Activated naive CD4-positive, alpha-beta T cell treated with anti-CD3 and anti-CD28 coated beads, Interleukin-2, amount 50 U/mL, for 72 hours (primary cell): Measurements from ENCODE around the gene ARHGAP42. TPM values are rescaled to one million over a fixed set of nuclear protein-coding genes. Genes with fewer than 3 reads are reported as not detected.
A peak's percentile ranks its signal among the peaks of the same experiment; 100 is the strongest.
"Not testable (repeated sequence)": the region's sequence is repeated elsewhere in the genome, so short reads cannot be mapped to it uniquely, and the experiment has no call there.

Experiments
- ATAC-seq, 2 donors: fragments of 150-1000 bp; cut with Tn5 transposase; 2 replicates each; pipeline ENCODE4 v1.10.0; 2021; ENCODE audit warnings: mild to moderate bottlenecking in 2 of 2, moderate library complexity in 2 of 2
- DNase-seq, 2 donors: peaks; one replicate each; pipeline ENCODE4 v3.0.0; 2021 to 2022; ENCODE audit warnings: low spot score in 2 of 2
- H3K27ac Mint-ChIP-seq, 2 donors: one replicate each; pipeline ENCODE4 v1.8.0; 2022; ENCODE audit warnings: mild to moderate bottlenecking in 2 of 2, mixed read lengths in 2 of 2
- H3K36me3 Mint-ChIP-seq, 2 donors: one replicate each; pipeline ENCODE4 v1.8.0; 2022; ENCODE audit warnings: mixed read lengths in 2 of 2
- H3K9me3 Mint-ChIP-seq, 2 donors: one replicate each; pipeline ENCODE4 v1.8.0; 2022; ENCODE audit warnings: mixed read lengths in 2 of 2
- total RNA-seq, 2 donors: library from RNA; stranded (reverse); gene quantifications; one replicate each; pipeline ENCODE4 v1.2.3, GENCODE V29; 2022

ARHGAP42 gene
- total RNA-seq, 2 donors from 2014 or later, result 0.10 to 0.32 TPM

GRCh38 chr11:100876815-100877520 is 189.9 kb downstream of the ARHGAP42 start:
- Mint-ChIP-seq H3K27ac (no peak overlapping the region), H3K36me3 (peaks cover 0 to 4% of the 10 kb centered on the region in 2 donors), H3K9me3 (peaks cover 6 to 13% of the 10 kb centered on the region in 2 donors)
- no peak for DNase-seq
- ATAC-seq, result no peak

GRCh38 chr11:100878474-100878873 is 191.4 kb downstream of the ARHGAP42 start:
- DNase-seq (no peak), ATAC-seq (no peak)
- Mint-ChIP-seq H3K27ac (no peak overlapping the region), H3K9me3 (peaks cover 15 to 17% of the 10 kb centered on the region in 2 donors), H3K36me3 (peaks cover 0 to 4% of the 10 kb centered on the region in 2 donors)

- Mint-ChIP-seq H3K36me3 (peaks cover 0 to 4% of the 10 kb centered on the region in 2 donors), H3K27ac (no peak overlapping the region), H3K9me3 (peaks cover 15 to 21% of the 10 kb centered on the region in 2 donors)
- ATAC-seq (no peak), DNase-seq (no peak)
These were observed 195.9 kb downstream of the ARHGAP42 start for GRCh38 chr11:100882957-100883356.

GRCh38 chr11:100883830-100884229 is 196.7 kb downstream of the ARHGAP42 start:
- H3K36me3 Mint-ChIP-seq, result peaks cover 0 to 4% of the 10 kb centered on the region in 2 donors
- DNase-seq (no peak), ATAC-seq (no peak)
- no peak overlapping the region for H3K27ac Mint-ChIP-seq
- peaks cover 20 to 21% of the 10 kb centered on the region in 2 donors for H3K9me3 Mint-ChIP-seq

- no peak for DNase-seq
- H3K9me3 Mint-ChIP-seq, result peaks cover 9 to 12% of the 10 kb centered on the region in 2 donors
- H3K36me3 Mint-ChIP-seq, result no peaks in the 10 kb centered on the region
- no peak for ATAC-seq
- no peak overlapping the region for H3K27ac Mint-ChIP-seq
These were observed 200.6 kb downstream of the ARHGAP42 start for GRCh38 chr11:100887659-100888058.

- Mint-ChIP-seq H3K27ac (no peak overlapping the region), H3K36me3 (no peaks in the 10 kb centered on the region), H3K9me3 (peaks cover 5 to 11% of the 10 kb centered on the region in 2 donors)
- DNase-seq (no peak), ATAC-seq (no peak)
These were observed 201.7 kb downstream of the ARHGAP42 start for GRCh38 chr11:100888836-100889235.

GRCh38 chr11:100889758-100890157 is 202.7 kb downstream of the ARHGAP42 start:
- no peak for DNase-seq

GRCh38 chr11:100890789-100891188 is 203.7 kb downstream of the ARHGAP42 start:
- Mint-ChIP-seq H3K36me3 (no peaks in the 10 kb centered on the region), H3K9me3 (peaks cover 5 to 7% of the 10 kb centered on the region in 2 donors), H3K27ac (no peak overlapping the region)
- ATAC-seq (no peak), DNase-seq (no peak)

More at GRCh38 chr11:100889758-100890157, 202.7 kb downstream of the ARHGAP42 start:
- no peak for ATAC-seq
- Mint-ChIP-seq H3K9me3 (peaks cover 5 to 11% of the 10 kb centered on the region in 2 donors), H3K27ac (no peak overlapping the region), H3K36me3 (no peaks in the 10 kb centered on the region)

- H3K36me3 Mint-ChIP-seq, result no peaks in the 10 kb centered on the region
- ATAC-seq (no peak), DNase-seq (no peak)
- H3K9me3 Mint-ChIP-seq, result peaks cover 5 to 7% of the 10 kb centered on the region in 2 donors
- no peak overlapping the region for H3K27ac Mint-ChIP-seq
These were observed 205.8 kb downstream of the ARHGAP42 start for GRCh38 chr11:100892886-100893285.

GRCh38 chr11:100895449-100895848 is 208.4 kb downstream of the ARHGAP42 start:
- Mint-ChIP-seq H3K9me3 (peaks cover 8 to 17% of the 10 kb centered on the region in 2 donors), H3K27ac (no peak overlapping the region), H3K36me3 (peaks cover 0 to 7% of the 10 kb centered on the region in 2 donors)
- DNase-seq (no peak), ATAC-seq (no peak)

- H3K9me3 Mint-ChIP-seq, result peaks cover 8 to 18% of the 10 kb centered on the region in 2 donors
- H3K27ac Mint-ChIP-seq, ATAC-seq, H3K36me3 Mint-ChIP-seq, DNase-seq: not testable (repeated sequence)
These were observed 208.9 kb downstream of the ARHGAP42 start for GRCh38 chr11:100895976-100896375.

- H3K9me3 Mint-ChIP-seq, result peaks cover 12 to 20% of the 10 kb centered on the region in 2 donors
- not testable (repeated sequence) for H3K27ac Mint-ChIP-seq, ATAC-seq, DNase-seq, H3K36me3 Mint-ChIP-seq
These were observed 214.4 kb downstream of the ARHGAP42 start for GRCh38 chr11:100901471-100901870.

GRCh38 chr11:100902454-100903141 is 215.5 kb downstream of the ARHGAP42 start:
- peaks cover 12 to 20% of the 10 kb centered on the region in 2 donors for H3K9me3 Mint-ChIP-seq
- no peak for DNase-seq
- peaks cover 0 to 7% of the 10 kb centered on the region in 2 donors for H3K36me3 Mint-ChIP-seq
- no peak overlapping the region for H3K27ac Mint-ChIP-seq
- no peak for ATAC-seq

GRCh38 chr11:100903284-100903683 is 216.2 kb downstream of the ARHGAP42 start:
- Mint-ChIP-seq H3K36me3 (peaks cover 0 to 7% of the 10 kb centered on the region in 2 donors), H3K9me3 (peaks cover 12 to 19% of the 10 kb centered on the region in 2 donors), H3K27ac (no peak overlapping the region)
- ATAC-seq, result no peak
- no peak for DNase-seq

- ATAC-seq, result no peak
These were observed 218.6 kb downstream of the ARHGAP42 start for GRCh38 chr11:100905684-100906083.

GRCh38 chr11:100908746-100909145 is 221.7 kb downstream of the ARHGAP42 start:
- ATAC-seq, result no peak
- Mint-ChIP-seq H3K36me3 (no peaks in the 10 kb centered on the region), H3K27ac (no peak overlapping the region)

More at GRCh38 chr11:100905684-100906083, 218.6 kb downstream of the ARHGAP42 start:
- Mint-ChIP-seq H3K9me3 (peaks cover 4 to 7% of the 10 kb centered on the region in 2 donors), H3K36me3 (no peaks in the 10 kb centered on the region), H3K27ac (no peak overlapping the region)
- no peak for DNase-seq

GRCh38 chr11:100910808-100911207 is 223.7 kb downstream of the ARHGAP42 start:
- Mint-ChIP-seq H3K9me3 (peaks cover 0 to 9% of the 10 kb centered on the region in 2 donors), H3K36me3 (no peaks in the 10 kb centered on the region), H3K27ac (no peak overlapping the region)
- ATAC-seq, result peak in 1 of 2 donors; percentile 46
- DNase-seq, result no peak

More at GRCh38 chr11:100908746-100909145, 221.7 kb downstream of the ARHGAP42 start:
- no peak for DNase-seq
- peaks cover 4% of the 10 kb centered on the region in 2 donors for H3K9me3 Mint-ChIP-seq
